HG02885 (cell line): ENCODE results near the gene POLD4.

ENCODE experiments used
- ATAC-seq: cut with Tn5 transposase; IDR thresholded peaks from one replicate; pipeline ENCODE4 v1.9.1; 2021; ENCODE audit warnings: mild to moderate bottlenecking; ENCODE audit not compliant: unreplicated experiment, poor library complexity

The POLD4 gene

GRCh38 chr11:67390947-67391303, 37.6 kb upstream of the POLD4 start:
- no peak for ATAC-seq

DNA sequence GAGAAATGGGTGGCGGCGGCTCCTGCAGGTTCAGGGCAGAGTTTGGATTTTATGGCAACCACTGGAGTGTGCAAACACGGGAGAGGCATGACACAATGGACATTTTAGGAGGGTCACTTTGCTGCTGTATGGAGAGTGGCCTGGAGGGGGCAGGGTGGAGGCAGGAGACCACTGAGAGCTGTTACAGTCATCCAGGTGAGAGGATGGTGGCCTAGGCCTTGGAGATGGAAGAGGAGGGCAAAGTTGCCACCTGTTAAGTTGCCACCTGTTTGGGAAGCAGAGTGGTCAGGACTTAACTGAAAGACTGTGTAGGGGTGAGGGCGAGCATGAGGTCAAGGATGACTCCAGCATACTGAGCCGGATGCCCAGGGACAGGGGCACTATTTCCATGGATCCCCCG, 36.1 kb upstream of the POLD4 start:
- ATAC-seq: no peak

DNA sequence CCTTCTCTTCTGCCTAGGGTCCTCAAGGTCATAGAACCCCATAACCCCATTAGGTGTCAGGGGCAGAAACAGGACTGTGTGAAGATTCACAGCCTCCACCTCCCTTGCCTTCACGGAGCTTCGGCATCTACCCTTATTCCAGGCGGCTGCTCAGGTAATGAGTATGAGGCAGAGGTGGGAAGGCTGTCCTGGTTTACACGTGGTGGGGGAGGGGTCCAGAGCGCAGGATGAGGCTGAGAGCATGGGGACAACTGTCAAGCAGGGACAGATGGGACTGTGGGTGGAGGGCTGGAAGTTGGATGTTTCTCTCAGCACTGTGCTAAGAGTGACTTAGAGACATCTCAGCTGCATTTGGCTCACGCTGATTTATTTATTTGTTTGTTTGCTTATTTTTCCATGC, 34.2 kb upstream of the POLD4 start:
- no peak for ATAC-seq

GRCh38 chr11:67387069-67387468, 33.7 kb upstream of the POLD4 start:
- no peak for ATAC-seq

GRCh38 chr11:67384851-67385366, 31.6 kb upstream of the POLD4 start:
- ATAC-seq: no peak

DNA sequence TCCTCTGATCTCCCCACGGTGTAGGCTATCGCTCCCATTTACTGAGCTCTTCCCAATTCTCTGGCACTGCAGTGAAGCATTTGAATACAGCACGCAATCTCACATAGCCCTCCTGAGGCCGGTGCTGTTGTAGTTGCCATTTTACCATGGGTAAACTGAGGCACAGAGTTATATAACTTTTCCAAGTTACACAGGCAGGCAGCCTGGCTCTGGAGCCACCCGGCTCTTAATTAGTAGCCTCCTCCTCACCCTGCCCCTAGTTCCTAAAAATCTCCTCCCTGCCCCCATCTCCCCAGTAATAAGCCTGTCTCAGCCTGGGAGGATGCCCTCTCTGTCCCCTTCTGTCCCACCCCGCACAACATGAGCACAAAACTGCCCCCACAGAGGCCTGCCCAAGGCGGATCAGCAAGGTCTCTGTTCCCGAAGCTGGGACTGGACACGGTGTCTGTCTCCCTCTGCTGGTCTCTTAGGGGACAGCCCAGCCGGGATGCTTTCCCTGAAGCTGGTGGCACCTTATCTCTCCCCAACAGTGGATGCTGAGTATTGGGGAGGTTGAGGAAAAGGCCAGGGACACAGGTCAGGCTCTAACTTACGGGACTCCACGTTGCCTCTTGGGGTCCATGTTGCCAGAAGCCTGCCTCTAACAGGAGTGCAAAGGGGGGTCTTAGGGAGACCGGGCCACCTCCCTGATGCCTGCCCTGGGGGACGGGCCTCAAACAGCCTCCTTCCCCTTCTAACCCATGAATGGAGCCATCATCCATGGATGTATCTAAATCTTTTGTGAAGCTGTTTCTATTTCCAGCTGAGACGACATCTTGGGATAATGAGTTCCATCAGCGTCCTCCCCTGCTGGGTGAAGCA, 29.2 kb upstream of the POLD4 start:
- ATAC-seq: no peak

- no peak for ATAC-seq
Observed at GRCh38 chr11:67381244-67381972, 28.1 kb upstream of the POLD4 start.

GRCh38 chr11:67379061-67380058, 26.0 kb upstream of the POLD4 start:
- no peak for ATAC-seq

- no peak for ATAC-seq
Observed at GRCh38 chr11:67378544-67378943, 25.2 kb upstream of the POLD4 start.

GRCh38 chr11:67376873-67377808, 23.8 kb upstream of the POLD4 start:
- no peak for ATAC-seq

- no peak for ATAC-seq
Observed at GRCh38 chr11:67376063-67376820, 22.9 kb upstream of the POLD4 start.

- no peak for ATAC-seq
Observed at GRCh38 chr11:67375320-67376055, 22.1 kb upstream of the POLD4 start.

DNA sequence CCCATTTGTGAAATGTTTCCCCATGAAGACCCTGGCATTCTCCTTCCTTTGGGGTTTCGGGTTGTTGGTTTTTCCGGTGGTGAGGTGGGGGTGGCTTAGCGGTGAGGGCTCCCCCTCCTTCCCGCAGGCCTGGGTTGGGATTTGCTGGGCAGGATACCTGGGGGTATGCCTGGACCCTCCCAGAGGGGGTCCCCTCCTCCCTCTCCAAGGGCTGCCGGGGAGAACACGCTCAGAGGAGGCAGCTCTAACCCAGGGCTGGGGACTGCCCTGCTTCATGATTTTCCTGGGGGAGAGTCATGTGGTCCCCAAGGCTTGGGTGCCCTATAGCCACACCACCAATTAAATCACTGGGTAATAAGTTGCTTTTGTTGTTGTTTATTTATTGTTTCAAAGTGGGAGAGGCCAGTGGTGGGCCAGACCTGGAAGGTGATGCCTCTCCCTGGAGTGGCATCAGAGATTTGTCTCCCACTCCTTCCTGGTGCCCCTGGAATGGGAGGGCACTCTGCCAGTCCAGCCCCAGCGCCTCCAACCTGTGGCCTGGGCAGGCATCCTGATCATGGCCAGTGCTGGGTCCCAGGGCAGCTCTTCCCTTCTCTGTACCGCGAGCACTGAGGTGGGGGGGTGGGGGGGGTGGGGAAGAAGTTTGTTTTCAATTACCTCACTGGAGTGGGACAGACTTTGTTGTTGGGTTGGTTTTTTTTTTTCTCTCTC, 21.4 kb upstream of the POLD4 start:
- no peak for ATAC-seq

- ATAC-seq: peak; percentile 26
Observed at GRCh38 chr11:67373648-67374570, 20.6 kb upstream of the POLD4 start.

- ATAC-seq: peak; percentile 5
Observed at GRCh38 chr11:67372993-67373647, 19.8 kb upstream of the POLD4 start, which contains the start of gene CLCF1. TSS of gene CLCF1 (minus strand) at chr11:67373598. CDS start at chr11:67373539, 59 bp downstream.
